Activated CD4-positive, alpha-beta T cell treated with anti-CD3 and anti-CD28 coated beads, Interleukin-2, amount 10 ng/mL, durations not matched to agents 7 days and 5 days (primary cell): Measurements from ENCODE around the gene ACAT2. TPM values are rescaled to one million over a fixed set of nuclear protein-coding genes. Genes with fewer than 3 reads are reported as not detected.
A peak's percentile ranks its signal among the peaks of the same experiment; 100 is the strongest.

Experiments used
- CTCF ChIA-PET: fragments of 350-600 bp; sonication (Branson Sonifier 250); formaldehyde crosslinking; loops from one replicate; lab custom pipeline; 2021; ENCODE audit warnings: antibody characterized with exemption; lab: Charles Lee
- POLR2A ChIA-PET: fragments of 350-600 bp; sonication (Branson Sonifier 250); formaldehyde crosslinking; loops from one replicate; lab custom pipeline; 2021; ENCODE audit warnings: antibody characterized with exemption; lab: Charles Lee
- DNase-seq: peaks from one replicate; pipeline ENCODE4 v3.0.0-alpha.2; 2020
- H3K27ac Mint-ChIP-seq: one replicate; pipeline ENCODE4 v1.8.0; 2021; ENCODE audit warnings: mild to moderate bottlenecking, moderate library complexity, mixed read lengths
- H3K27me3 Mint-ChIP-seq: one replicate; pipeline ENCODE4 v1.8.0; 2021; ENCODE audit warnings: mixed read lengths
- H3K36me3 Mint-ChIP-seq: one replicate; pipeline ENCODE4 v1.8.0; 2021; ENCODE audit warnings: low read depth, mixed read lengths
- H3K4me1 Mint-ChIP-seq: one replicate; pipeline ENCODE4 v1.8.0; 2021; ENCODE audit warnings: mixed read lengths
- H3K4me3 Mint-ChIP-seq: one replicate; pipeline ENCODE4 v1.8.0; 2021; ENCODE audit warnings: mild to moderate bottlenecking, moderate library complexity, mixed read lengths
- H3K9me3 Mint-ChIP-seq: one replicate; pipeline ENCODE4 v1.8.0; 2021; ENCODE audit warnings: mixed read lengths
- total RNA-seq, 2 experiments: library from RNA; stranded (reverse); gene quantifications; one replicate each; pipeline ENCODE4 v1.2.3, GENCODE V29; 2021

The ACAT2 gene
- total RNA-seq, 2 experiments from 2014 or later, result 58.4 to 65.8 TPM

DNA sequence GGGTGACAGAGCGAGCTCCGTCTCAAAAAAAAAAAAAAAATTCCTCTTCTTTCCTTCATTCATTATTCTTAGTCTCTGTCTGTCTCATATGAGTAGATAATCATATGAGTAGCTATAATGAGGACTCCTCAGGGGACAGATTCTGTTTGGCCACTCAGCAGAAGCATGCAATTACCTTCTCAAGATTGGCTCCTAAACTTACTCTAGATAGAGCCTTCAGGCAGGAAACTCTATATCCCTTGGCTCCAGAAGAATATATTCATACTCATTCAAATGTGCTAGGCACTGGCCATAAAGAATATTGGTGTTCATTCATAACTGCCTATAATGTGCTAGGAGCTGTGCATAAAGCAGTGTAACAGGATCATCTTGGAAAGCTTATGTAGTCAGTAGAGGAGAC, 2.2 kb upstream of the ACAT2 start:
- Mint-ChIP-seq H3K9me3 (no peaks in the 10 kb centered on the region), H3K4me1 (peaks cover 34% of the 10 kb centered on the region), H3K4me3 (no peak overlapping the region), H3K36me3 (peaks cover 53% of the 10 kb centered on the region), H3K27me3 (no peaks in the 10 kb centered on the region), H3K27ac (peak overlapping the region; percentile 26)
- POLR2A ChIA-PET, result no interaction called here
- CTCF ChIA-PET, result interaction anchor here (0.9 to 1.2 kb wide), 3 partner anchors 33 to 313 kb away, joined by 3 to 5 read pairs (median 4); no protein-coding TSS in a partner anchor
- DNase-seq, result no peak

GRCh38 chr6:159760602-159761057, 1.2 kb upstream of the ACAT2 start:
- Mint-ChIP-seq H3K9me3 (no peaks in the 10 kb centered on the region), H3K27me3 (no peaks in the 10 kb centered on the region), H3K27ac (peak overlapping the region; percentile 94), H3K4me3 (peak overlapping the region; percentile 85), H3K36me3 (peaks cover 50% of the 10 kb centered on the region), H3K4me1 (peaks cover 37% of the 10 kb centered on the region)
- DNase-seq, result no peak
- ChIA-PET POLR2A (no interaction called here), CTCF (interaction anchor here (1.0 to 1.2 kb wide), 3 partner anchors 17 to 69 kb away, joined by 4 to 5 read pairs (median 4); no protein-coding TSS in a partner anchor)

- H3K4me1 Mint-ChIP-seq, result peaks cover 39% of the 10 kb centered on the region
- H3K36me3 Mint-ChIP-seq, result peaks cover 49% of the 10 kb centered on the region
- peak overlapping the region; percentile 94 for H3K27ac Mint-ChIP-seq
- DNase-seq, result peak; percentile 30
- CTCF ChIA-PET, result interaction anchor here (1.0 to 1.2 kb wide), 2 partner anchors 18 to 27 kb away, joined by 4 to 5 read pairs; no protein-coding TSS in a partner anchor
- peak overlapping the region; percentile 85 for H3K4me3 Mint-ChIP-seq
- no peaks in the 10 kb centered on the region for H3K27me3 Mint-ChIP-seq
- POLR2A ChIA-PET, result interaction anchor here (1.0 kb wide), 1 partner anchor 29 kb away, joined by 6 read pairs; the partner anchor contains the start of genes MRPL18 and TCP1
- no peaks in the 10 kb centered on the region for H3K9me3 Mint-ChIP-seq
Measured at GRCh38 chr6:159761129-159761872, 544 bp upstream of the ACAT2 start.

DNA sequence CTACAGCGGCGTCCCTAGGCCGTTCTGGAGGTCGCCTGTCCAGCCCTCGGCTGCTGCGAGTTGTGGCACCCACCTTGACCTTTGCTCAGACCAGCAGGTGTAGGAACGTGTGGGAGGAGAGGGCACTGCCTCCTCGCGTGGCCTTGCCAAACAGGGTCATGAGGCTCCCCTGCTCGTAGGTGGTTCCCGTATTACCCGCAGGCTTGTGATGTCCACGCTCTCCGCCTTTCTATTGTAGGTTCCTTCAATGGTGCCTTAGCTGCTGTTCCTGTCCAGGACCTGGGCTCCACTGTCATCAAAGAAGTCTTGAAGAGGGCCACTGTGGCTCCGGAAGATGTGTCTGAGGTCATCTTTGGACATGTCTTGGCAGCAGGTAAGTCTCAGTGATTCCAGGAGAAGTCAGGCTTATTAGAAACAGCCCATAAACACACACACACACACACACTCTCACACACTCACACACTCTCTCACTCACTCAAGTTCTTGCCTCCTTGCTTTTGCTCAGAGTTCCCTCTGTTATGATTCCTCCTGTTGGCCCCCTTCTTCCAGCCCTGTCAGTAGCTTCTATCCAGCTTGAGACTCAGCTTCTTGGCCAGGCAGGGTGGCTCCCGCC, 942 bp downstream of the ACAT2 start:
- no peaks in the 10 kb centered on the region for H3K9me3 Mint-ChIP-seq
- peak overlapping the region; percentile 94 for H3K27ac Mint-ChIP-seq
- no peaks in the 10 kb centered on the region for H3K27me3 Mint-ChIP-seq
- H3K4me3 Mint-ChIP-seq, result peak overlapping the region; percentile 85
- ChIA-PET CTCF (no interaction called here), POLR2A (no interaction called here)
- peaks cover 42% of the 10 kb centered on the region for H3K4me1 Mint-ChIP-seq
- peaks cover 49% of the 10 kb centered on the region for H3K36me3 Mint-ChIP-seq
- DNase-seq, result peak; percentile 30

DNA sequence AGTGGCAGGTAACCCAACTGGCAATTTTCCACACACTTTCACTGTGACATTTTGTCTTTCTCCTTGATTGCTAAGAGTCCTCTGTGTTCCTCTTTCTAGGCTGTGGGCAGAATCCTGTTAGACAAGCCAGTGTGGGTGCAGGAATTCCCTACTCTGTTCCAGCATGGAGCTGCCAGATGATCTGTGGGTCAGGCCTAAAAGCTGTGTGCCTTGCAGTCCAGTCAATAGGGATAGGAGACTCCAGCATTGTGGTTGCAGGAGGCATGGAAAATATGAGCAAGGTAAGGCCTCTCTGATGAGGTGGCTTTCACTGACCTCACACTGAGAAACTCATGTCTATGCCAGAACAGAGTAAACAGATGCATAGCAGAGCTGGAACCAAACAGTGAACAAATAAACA, 5.1 kb downstream of the ACAT2 start:
- ChIA-PET POLR2A (no interaction called here), CTCF (interaction anchor here (1.2 kb wide), 1 partner anchor 21 kb away, joined by 3 read pairs; no protein-coding TSS in a partner anchor)
- no peak for DNase-seq
- H3K4me3 Mint-ChIP-seq, result no peak overlapping the region
- no peaks in the 10 kb centered on the region for H3K27me3 Mint-ChIP-seq
- peaks cover 21% of the 10 kb centered on the region for H3K4me1 Mint-ChIP-seq
- peaks cover 65% of the 10 kb centered on the region for H3K36me3 Mint-ChIP-seq
- H3K27ac Mint-ChIP-seq, result no peak overlapping the region
- H3K9me3 Mint-ChIP-seq, result no peaks in the 10 kb centered on the region

GRCh38 chr6:159769470-159769869, 7.6 kb downstream of the ACAT2 start:
- DNase-seq, result no peak
- ChIA-PET POLR2A (no interaction called here), CTCF (interaction anchor here (1.5 kb wide), 1 partner anchor 11 kb away, joined by 3 read pairs; no protein-coding TSS in a partner anchor)
- no peaks in the 10 kb centered on the region for H3K27me3 Mint-ChIP-seq
- H3K9me3 Mint-ChIP-seq, result no peaks in the 10 kb centered on the region
- peaks cover 64% of the 10 kb centered on the region for H3K36me3 Mint-ChIP-seq
- no peak overlapping the region for H3K4me3 Mint-ChIP-seq
- H3K4me1 Mint-ChIP-seq, result peaks cover 13% of the 10 kb centered on the region
- H3K27ac Mint-ChIP-seq, result no peak overlapping the region

DNA sequence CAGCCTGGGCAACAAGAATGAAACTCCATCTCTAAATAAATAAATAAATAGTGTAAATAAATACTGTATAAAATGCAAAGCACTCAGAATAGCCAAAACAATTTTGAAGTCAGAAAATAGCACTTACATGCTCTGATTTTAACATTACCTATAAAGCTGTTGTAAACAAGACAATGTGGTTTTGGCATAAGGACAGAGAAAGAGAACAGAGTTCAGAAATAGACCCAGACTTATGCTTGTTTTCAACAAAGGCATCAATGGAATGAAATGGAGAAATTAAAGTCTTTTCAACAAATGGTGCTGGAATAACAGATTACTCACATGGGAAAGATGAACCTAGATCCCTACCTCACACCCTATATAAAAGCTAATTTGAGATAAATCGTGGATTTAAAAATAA, 10.4 kb downstream of the ACAT2 start:
- H3K36me3 Mint-ChIP-seq, result peaks cover 56% of the 10 kb centered on the region
- POLR2A ChIA-PET, result no interaction called here
- no peak overlapping the region for H3K4me3 Mint-ChIP-seq
- no peaks in the 10 kb centered on the region for H3K9me3 Mint-ChIP-seq
- CTCF ChIA-PET, result interaction anchor here (1.0 to 1.3 kb wide), 4 partner anchors 10 to 17 kb away, joined by 3 to 4 read pairs (median 4); partner anchors contain the start of gene TCP1
- no peaks in the 10 kb centered on the region for H3K27me3 Mint-ChIP-seq
- peaks cover 1% of the 10 kb centered on the region for H3K4me1 Mint-ChIP-seq
- H3K27ac Mint-ChIP-seq, result no peak overlapping the region
- no peak for DNase-seq

- Mint-ChIP-seq H3K27me3 (no peaks in the 10 kb centered on the region), H3K4me1 (peaks cover 12% of the 10 kb centered on the region), H3K27ac (no peak overlapping the region), H3K4me3 (no peak overlapping the region), H3K36me3 (peaks cover 59% of the 10 kb centered on the region), H3K9me3 (no peaks in the 10 kb centered on the region)
- DNase-seq, result no peak
- ChIA-PET CTCF (interaction anchor here (1.5 kb wide), 1 partner anchor 16 kb away, joined by 5 read pairs; no protein-coding TSS in a partner anchor), POLR2A (no interaction called here)
Measured at GRCh38 chr6:159777240-159777904, 15.5 kb downstream of the ACAT2 start.

DNA sequence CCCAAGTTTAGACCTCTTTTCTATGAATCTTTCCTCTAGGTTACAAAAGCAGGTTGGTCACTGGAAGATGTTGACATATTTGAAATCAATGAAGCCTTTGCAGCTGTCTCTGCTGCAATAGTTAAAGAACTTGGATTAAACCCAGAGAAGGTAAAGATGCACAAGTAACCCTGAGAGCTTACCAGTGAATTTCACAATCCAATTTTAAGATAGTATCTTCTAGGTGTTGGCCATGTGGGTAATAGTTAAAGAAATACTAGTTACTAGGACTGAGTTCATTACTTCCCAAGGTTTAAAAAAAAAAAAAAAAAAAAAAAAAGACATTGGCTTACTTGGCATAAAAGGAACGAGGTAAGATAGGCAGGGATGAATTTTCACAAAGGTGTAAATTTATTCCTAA, 16.3 kb downstream of the ACAT2 start:
- H3K27ac Mint-ChIP-seq, result no peak overlapping the region
- peaks cover 65% of the 10 kb centered on the region for H3K36me3 Mint-ChIP-seq
- no peak for DNase-seq
- H3K27me3 Mint-ChIP-seq, result no peaks in the 10 kb centered on the region
- H3K4me1 Mint-ChIP-seq, result peaks cover 19% of the 10 kb centered on the region
- CTCF ChIA-PET, result interaction anchor here (1.5 kb wide), 1 partner anchor 15 kb away, joined by 5 read pairs; no protein-coding TSS in a partner anchor
- no peaks in the 10 kb centered on the region for H3K9me3 Mint-ChIP-seq
- no peak overlapping the region for H3K4me3 Mint-ChIP-seq
- POLR2A ChIA-PET, result no interaction called here

GRCh38 chr6:159778542-159779103, 16.8 kb downstream of the ACAT2 start:
- Mint-ChIP-seq H3K36me3 (peaks cover 68% of the 10 kb centered on the region), H3K4me1 (peaks cover 22% of the 10 kb centered on the region), H3K4me3 (no peak overlapping the region), H3K9me3 (no peaks in the 10 kb centered on the region), H3K27ac (no peak overlapping the region), H3K27me3 (no peaks in the 10 kb centered on the region)
- ChIA-PET CTCF (interaction anchor here (0.5 to 1.5 kb wide), 2 partner anchors 14 to 155 kb away, joined by 3 to 5 read pairs; no protein-coding TSS in a partner anchor), POLR2A (no interaction called here)
- DNase-seq, result no peak

DNA sequence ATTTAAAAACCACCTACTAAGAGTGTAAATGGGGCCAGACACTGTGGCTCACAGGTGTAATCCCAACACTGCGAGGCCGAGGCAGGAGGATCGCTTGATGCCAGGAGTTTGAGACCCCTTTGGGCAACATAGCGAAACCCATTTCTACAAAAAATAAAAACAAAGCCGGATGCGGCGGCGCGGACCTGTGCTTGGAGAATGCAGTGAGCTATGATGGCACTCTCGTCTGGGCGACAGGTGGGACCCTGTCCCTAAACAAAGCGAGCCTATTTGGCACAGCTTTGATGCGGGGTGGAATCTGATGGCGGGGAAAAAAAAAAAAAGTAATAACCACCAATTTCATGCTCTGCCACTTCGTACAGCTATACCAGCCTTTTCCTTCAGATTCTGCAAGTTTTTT, 26.4 kb downstream of the ACAT2 start:
- ChIA-PET CTCF (interaction anchor here (0.6 to 1.3 kb wide), 7 partner anchors 8 to 95 kb away, joined by 3 to 4 read pairs (median 3); no protein-coding TSS in a partner anchor), POLR2A (no interaction called here)
- H3K9me3 Mint-ChIP-seq, result no peaks in the 10 kb centered on the region
- H3K27ac Mint-ChIP-seq, result peak overlapping the region; percentile 91
- H3K36me3 Mint-ChIP-seq, result peaks cover 68% of the 10 kb centered on the region
- DNase-seq, result peak; percentile 10
- no peaks in the 10 kb centered on the region for H3K27me3 Mint-ChIP-seq
- peak overlapping the region; percentile 100 for H3K4me3 Mint-ChIP-seq
- peaks cover 58% of the 10 kb centered on the region for H3K4me1 Mint-ChIP-seq
